BJ (cell line): Measurements from ENCODE around the gene CDH23. TPM values are rescaled to one million over a fixed set of nuclear protein-coding genes. Genes with fewer than 3 reads are reported as not detected.

Experiments
- CTCF ChIA-PET: fragments of 350-600 bp; formaldehyde crosslinking; extraction: SDS; loops from one replicate; lab custom pipeline; 2021; ENCODE audit warnings: antibody characterized with exemption, inconsistent platforms; lab: Yijun Ruan, JAX
- POLR2A ChIA-PET: fragments of 300-600 bp; sonication (Branson Sonifier 250); formaldehyde crosslinking; extraction: SDS; loops from one replicate; lab custom pipeline; 2021; ENCODE audit warnings: antibody characterized with exemption; lab: Charles Lee
- DNase-seq: peaks from one replicate; pipeline ENCODE4 v3.0.0-alpha.2; 2011; ENCODE audit warnings: low read depth
- H3K27me3 ChIP-seq: 2 replicates; pipeline ENCODE4 v1.6.0; 2011; ENCODE audit warnings: low read length; ENCODE audit not compliant: control insufficient read depth, insufficient read depth
- H3K36me3 ChIP-seq: 2 replicates; pipeline ENCODE4 v1.5.1; 2011; ENCODE audit warnings: low read length; ENCODE audit not compliant: control insufficient read depth, insufficient read depth
- H3K4me3 ChIP-seq: 2 replicates; pipeline ENCODE4 v1.5.1; 2011; ENCODE audit warnings: low read depth, mild to moderate bottlenecking, control low read depth, low read length
- CTCF ChIP-seq: IDR thresholded peaks from 2 replicates; pipeline ENCODE4 v1.5.1; 2011; ENCODE audit warnings: low read depth, mild to moderate bottlenecking, control low read depth, inconsistent platforms, low read length, moderate library complexity; ENCODE audit not compliant: insufficient read depth
- polyA plus RNA-seq: library from polyadenylated mRNA; depleted of rRNA; stranded (reverse); fragments of >200 nt; gene quantifications from 2 replicates; pipeline ENCODE4 v1.2.3, GENCODE V29; 2011

The CDH23 gene
- polyA plus RNA-seq, 1 experiment, result 0.05 TPM

GRCh38 chr10:71715860-71716259 is 319.1 kb downstream of the CDH23 start:
- no peak for DNase-seq
- Histone ChIP-seq H3K27me3 (no peaks in the 10 kb centered on the region), H3K4me3 (no peak overlapping the region), H3K36me3 (no peaks in the 10 kb centered on the region)
- no peak for TF ChIP-seq CTCF
- ChIA-PET POLR2A (no interaction called here), CTCF (interaction anchor here (0.6 to 3.6 kb wide), 7 partner anchors 10 to 157 kb away, joined by 4 to 21 read pairs (median 8); partner anchors contain the start of gene VSIR)

GRCh38 chr10:71716426-71716825 is 319.7 kb downstream of the CDH23 start:
- no peak for TF ChIP-seq CTCF
- no peaks in the 10 kb centered on the region for H3K36me3 ChIP-seq
- no peaks in the 10 kb centered on the region for H3K27me3 ChIP-seq
- ChIA-PET CTCF (interaction anchor here (0.6 to 2.4 kb wide), 6 partner anchors 10 to 156 kb away, joined by 4 to 11 read pairs (median 6); partner anchors contain the start of gene VSIR), POLR2A (no interaction called here)
- no peak for DNase-seq
- no peak overlapping the region for H3K4me3 ChIP-seq

- Histone ChIP-seq H3K36me3 (no peaks in the 10 kb centered on the region), H3K4me3 (no peak overlapping the region), H3K27me3 (no peaks in the 10 kb centered on the region)
- POLR2A ChIA-PET, result no interaction called here
- TF ChIP-seq CTCF, result no peak
- CTCF ChIA-PET, result interaction anchor here (1.0 to 3.7 kb wide), 6 partner anchors 9 to 56 kb away, joined by 4 to 18 read pairs (median 8); partner anchors contain the start of gene VSIR
- DNase-seq, result no peak
Measured at GRCh38 chr10:71717056-71717455, 320.3 kb downstream of the CDH23 start.

- Histone ChIP-seq H3K4me3 (no peak overlapping the region), H3K27me3 (no peaks in the 10 kb centered on the region), H3K36me3 (no peaks in the 10 kb centered on the region)
- TF ChIP-seq CTCF, result no peak
- DNase-seq, result no peak
- ChIA-PET CTCF (interaction anchor here (1.0 to 3.7 kb wide), 7 partner anchors 9 to 56 kb away, joined by 4 to 18 read pairs (median 8); partner anchors contain the start of gene VSIR), POLR2A (no interaction called here)
Measured at GRCh38 chr10:71717551-71717951, 320.8 kb downstream of the CDH23 start.

- Histone ChIP-seq H3K36me3 (no peaks in the 10 kb centered on the region), H3K27me3 (no peaks in the 10 kb centered on the region), H3K4me3 (no peak overlapping the region)
- ChIA-PET POLR2A (no interaction called here), CTCF (interaction anchor here (1.1 to 3.7 kb wide), 4 partner anchors 10 to 55 kb away, joined by 5 to 18 read pairs (median 10); partner anchors contain the start of gene VSIR)
- no peak for DNase-seq
- TF ChIP-seq CTCF, result no peak
Measured at GRCh38 chr10:71718165-71718698, 321.5 kb downstream of the CDH23 start.
